Astrocyte of the spinal cord (primary cell): Measurements from ENCODE around the gene ACAD8.
"Not testable (repeated sequence)": the region's sequence is repeated elsewhere in the genome, so short reads cannot be mapped to it uniquely, and the experiment has no call there.

ENCODE experiments used
- DNase-seq: peaks from one replicate; pipeline ENCODE4 v3.0.0; 2011; ENCODE audit warnings: low read depth, low spot score
- H3K4me3 ChIP-seq: 2 replicates; pipeline ENCODE4 v1.5.1; 2011; ENCODE audit warnings: low read depth, mild to moderate bottlenecking, low read length, moderate library complexity
- in situ Hi-C: cut with HindIII; loops from 2 replicates; pipeline ENCODE4 v1.10.0; 2017; ENCODE audit warnings: low sequenced_read_pairs
- TF ChIP-seq, protein P1 (sequence below): IDR thresholded peaks from 2 replicates; pipeline ENCODE4 v1.5.1; 2012; ENCODE audit warnings: low read depth, mild to moderate bottlenecking, low read length, inconsistent platforms

Gene ACAD8

DNA sequence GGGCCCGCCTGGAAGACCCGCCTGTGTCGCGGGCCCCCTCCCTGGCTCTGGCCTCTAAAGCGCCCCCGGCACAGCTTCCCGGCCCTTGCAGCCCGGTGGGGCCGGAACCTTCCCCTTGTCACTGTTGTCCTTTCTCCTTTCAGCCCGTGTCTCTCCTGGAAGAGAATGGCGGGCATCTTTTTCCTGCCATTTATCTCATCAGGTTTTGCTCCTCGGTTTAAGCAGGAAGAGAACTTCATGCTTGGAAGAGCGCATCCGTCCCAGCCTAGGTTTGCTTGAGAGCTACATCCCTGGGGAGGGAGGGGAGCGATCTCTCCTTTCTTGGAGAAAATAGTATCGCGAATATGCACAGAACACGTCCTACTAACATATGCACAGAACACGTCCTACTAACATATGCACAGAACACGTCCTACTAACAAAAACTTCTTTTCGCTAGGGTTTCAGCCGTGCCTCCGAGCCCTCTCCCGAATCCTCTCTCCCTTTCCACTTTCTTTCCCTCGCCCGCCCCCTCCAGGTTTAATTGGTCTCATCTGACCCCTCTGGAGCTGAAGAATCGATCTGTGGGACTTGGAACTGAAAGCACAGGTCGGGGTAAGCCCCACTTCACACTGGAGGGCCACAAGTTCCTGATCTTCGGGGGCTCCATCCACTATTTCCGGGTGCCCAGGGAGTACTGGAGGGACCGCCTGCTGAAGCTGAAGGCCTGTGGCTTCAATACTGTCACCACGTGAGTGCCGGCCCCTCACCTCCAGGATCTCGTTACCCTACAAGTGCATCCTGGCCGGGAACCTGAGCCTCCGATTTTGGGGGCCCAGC, 24.0 kb downstream of the ACAD8 start:
- no peak overlapping the region for H3K4me3 ChIP-seq
- in situ Hi-C loops = no loop called here
- DNase-seq = no peak
- TF ChIP-seq, protein P1, sequence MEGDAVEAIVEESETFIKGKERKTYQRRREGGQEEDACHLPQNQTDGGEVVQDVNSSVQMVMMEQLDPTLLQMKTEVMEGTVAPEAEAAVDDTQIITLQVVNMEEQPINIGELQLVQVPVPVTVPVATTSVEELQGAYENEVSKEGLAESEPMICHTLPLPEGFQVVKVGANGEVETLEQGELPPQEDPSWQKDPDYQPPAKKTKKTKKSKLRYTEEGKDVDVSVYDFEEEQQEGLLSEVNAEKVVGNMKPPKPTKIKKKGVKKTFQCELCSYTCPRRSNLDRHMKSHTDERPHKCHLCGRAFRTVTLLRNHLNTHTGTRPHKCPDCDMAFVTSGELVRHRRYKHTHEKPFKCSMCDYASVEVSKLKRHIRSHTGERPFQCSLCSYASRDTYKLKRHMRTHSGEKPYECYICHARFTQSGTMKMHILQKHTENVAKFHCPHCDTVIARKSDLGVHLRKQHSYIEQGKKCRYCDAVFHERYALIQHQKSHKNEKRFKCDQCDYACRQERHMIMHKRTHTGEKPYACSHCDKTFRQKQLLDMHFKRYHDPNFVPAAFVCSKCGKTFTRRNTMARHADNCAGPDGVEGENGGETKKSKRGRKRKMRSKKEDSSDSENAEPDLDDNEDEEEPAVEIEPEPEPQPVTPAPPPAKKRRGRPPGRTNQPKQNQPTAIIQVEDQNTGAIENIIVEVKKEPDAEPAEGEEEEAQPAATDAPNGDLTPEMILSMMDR = no peak

DNA sequence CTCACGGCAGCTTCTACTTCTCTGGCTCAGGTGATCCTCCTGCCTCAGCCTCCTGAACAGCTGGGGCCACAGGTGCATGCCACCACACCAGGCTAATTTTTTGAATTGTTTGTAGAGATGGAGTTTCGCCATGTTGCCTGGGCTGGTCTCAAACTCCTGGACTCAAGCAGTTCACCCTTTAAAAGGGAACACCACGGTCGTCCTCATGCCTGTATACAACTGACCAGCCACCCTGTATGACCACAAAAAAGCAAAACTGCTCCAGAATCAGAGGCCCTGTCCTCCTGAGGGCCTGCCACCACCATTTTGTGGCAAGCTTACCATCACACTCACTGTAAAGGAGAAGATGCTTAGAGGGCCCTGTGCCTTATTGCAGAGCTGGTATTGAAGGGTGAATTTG, 25.0 kb downstream of the ACAD8 start:
- no peak for DNase-seq
- no peak overlapping the region for H3K4me3 ChIP-seq
- in situ Hi-C loops = no loop called here
- TF ChIP-seq, protein P1 = no peak

DNA sequence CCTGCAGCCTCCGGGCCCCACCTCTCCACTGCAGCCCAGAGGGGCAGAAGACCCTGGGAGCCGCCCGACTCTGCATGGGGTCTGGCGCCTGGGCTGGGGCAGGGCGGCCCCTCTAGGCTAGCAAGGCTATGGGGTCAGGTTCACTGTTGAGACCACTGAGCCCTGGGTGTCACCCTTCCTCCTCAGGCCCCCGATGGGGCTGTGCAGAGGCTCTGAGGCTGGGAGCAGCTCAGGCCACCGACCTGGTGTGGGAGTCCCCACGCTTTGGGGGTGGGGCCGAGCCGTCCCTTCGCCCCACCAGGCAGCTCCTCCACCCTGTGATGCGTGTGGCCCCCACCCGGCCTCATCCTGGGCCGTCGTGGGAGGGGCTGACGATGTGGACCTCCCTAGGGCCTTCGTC, 28.3 kb downstream of the ACAD8 start:
- in situ Hi-C loops, DNase-seq, H3K4me3 ChIP-seq: not testable (repeated sequence)

DNA sequence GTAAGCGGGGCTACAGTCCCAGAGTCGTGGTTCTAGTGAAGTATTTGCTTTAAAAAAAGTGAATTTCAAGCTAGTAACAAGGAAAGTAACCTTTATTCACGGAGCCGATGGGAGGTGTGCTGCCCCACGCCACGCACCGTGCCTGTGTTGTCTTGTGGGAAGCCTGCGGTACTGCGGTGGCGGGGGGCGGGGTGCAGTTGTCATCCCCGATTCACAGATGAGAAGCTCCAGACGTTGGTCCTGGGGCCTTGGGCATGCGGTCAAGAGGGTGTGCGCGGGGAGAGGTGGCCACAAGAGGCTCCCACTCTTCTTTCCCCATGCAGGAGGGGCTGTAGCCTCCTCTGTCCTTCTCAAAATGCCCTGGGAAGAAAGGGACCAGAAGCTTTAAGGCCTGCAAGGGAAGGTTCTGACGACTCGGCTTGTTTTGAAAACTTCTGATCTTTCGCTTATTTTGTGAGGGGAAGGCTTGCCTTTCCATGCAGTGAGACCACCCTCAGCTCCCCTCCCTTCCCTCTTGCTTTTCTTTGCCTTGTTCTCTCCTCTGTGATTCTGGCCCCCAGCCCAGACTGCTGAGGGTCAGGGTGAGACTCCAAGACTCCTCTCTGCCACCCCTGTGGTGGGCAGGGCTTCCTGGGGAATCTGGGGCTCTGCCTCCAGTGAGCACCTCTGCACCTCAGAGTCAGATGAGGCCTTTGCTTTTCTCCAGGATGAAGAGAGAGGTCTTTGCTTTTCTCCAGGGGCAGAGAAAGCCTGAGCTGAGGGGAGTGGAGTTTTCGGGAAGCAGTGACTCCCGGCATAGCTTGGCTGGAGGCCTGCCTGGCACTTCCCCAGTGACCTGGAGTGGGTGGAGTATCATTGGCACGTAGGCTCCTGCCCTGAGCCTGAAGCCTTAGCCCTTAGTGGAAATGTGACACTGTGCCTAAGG, 29.0 kb downstream of the ACAD8 start:
- in situ Hi-C loops = no loop called here
- TF ChIP-seq, protein P1 = no peak
- DNase-seq = no peak
- H3K4me3 ChIP-seq = no peak overlapping the region

DNA sequence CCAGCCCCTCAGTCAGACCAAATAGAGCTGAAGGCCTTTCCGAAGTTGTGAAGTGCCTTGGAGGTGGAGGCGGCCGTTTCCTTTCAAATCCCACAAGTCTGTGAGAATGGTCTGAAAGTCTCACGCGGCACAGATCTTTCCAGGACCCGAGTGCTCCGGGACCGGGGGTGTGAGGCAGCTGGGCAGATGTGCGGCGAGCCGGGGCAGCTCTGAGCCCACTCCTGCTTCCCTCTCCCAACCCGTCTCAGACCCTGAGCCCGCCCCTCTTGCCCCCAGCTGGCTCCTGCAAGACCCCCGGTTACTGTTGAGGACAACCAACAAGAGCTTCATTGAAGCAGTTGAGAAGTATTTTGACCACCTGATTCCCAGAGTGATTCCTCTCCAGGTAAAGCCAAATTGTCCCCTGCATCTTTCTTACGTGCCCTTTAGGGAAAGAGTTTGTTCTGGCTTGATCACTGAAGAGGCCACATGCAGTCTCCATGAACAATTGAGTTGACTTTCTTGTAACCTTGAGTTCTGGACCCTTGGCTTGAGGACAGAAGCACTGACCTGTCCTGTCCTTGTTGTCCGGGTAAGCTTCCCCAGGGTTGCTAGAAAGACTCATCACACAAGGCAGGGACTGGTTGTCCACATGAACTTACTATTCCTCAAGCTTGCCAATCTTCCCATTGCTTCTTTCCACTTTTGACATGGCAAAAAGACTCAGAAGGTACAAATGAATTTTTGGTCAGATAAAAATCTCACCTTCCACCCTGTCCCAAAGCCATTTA, 30.3 kb downstream of the ACAD8 start:
- TF ChIP-seq, protein P1 = no peak
- no peak overlapping the region for H3K4me3 ChIP-seq
- no peak for DNase-seq
- in situ Hi-C loops = no loop called here

DNA sequence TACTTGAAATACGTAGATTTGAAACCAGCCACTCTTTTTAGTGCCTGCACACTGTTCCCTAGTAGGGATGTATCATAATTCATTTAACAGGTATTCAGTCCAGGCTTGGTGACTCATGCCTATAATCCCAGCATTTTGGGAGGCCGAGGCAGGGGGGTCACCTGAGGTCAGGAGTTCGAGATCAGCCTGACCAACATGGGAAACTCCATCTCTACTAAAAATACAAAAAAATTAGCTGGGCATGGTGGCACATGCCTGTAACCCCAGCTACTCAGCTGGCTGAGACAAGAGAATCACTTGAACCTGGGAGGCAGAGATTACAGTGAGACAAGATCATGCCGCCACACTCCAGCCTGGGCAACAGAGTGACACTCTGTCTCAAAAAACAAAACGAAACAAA, 31.0 kb downstream of the ACAD8 start:
- in situ Hi-C loops, DNase-seq, H3K4me3 ChIP-seq: not testable (repeated sequence)

DNA sequence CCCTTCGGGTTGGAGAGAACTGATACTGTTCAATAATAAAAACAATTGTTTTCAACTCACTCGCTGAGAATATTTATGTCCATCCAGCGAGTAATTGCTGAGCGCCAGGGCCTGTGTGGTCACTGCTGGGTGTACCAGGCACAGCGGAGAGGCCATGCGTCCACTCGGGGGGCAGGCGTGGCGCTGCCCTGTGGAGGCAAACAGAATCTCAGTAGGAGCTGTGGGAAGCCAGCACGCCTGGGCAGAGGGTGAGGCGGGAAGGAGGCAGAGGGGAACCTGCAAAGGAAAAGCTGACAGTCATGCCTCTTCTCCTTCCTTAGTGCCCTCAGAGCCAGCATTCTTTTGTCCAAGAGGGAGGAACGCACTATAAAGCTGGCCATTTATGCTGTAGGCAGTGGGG, 34.2 kb downstream of the ACAD8 start:
- in situ Hi-C loops = no loop called here
- no peak for DNase-seq
- no peak overlapping the region for H3K4me3 ChIP-seq
- TF ChIP-seq, protein P1 = no peak
